GM18526 (cell line): ENCODE data around the gene PSMB1.

ENCODE experiments used
- POLR2A ChIP-seq: IDR thresholded peaks from 3 replicates; pipeline ENCODE4 v1.6.1; 2011; ENCODE audit not compliant: insufficient read length; ENCODE audit errors: extremely low read depth

Gene PSMB1

DNA sequence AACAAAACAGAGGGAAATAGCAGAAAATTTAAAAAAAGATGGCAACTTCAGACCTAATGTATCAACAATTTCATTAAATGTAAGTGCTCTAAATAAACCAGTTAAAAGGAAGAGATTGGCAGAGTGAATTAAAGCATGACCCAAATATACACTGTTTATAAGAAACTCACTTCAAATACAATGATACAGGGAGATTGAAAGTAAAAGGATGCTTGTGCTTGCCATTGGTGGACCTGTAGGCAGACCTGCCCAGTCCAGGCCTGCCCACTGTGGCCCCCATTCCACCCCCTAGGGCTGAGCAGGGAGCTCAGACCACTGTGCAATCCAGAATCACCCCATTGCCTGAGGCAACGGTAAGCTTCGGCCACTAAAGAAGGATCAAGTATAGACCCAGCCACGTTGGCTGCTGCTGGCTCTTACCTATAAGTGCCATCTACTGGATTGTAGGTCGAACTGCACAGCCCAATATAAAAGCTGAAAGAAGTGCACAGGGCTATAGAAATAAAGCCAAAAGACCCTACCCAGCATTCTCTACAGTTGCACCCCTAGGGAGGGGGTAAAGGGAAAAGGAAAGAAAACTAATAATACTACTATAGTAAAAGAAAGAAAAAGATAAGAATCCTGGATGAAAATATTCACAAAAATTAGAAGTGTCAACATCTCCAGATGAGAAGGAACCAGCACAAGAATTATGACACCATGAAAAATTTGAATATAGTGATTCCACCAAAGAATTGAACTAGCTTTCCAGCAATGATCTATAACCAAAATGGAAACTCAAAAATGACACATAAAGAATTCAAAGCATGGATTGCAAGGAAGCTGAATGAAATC is 36.1 kb downstream of the PSMB1 start:
- TF ChIP-seq POLR2A, result no peak

DNA sequence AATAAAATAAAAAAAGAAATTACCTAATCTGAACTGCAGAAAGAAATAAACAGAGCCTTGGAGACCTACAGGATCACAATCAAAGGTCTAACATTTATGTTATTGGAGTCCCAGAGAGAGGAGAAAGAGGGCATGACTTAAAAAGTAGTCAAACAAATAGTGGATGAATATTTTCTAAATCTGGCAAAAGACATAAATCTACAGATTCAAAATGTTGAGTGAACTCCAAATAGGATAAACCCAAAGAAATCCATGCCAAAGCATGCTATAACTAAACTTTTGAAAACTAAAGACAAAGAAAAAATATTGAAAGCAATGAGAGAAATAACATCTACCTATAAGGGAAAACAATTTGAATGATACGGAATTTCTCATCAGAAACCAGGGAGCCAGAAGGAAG is 38.2 kb downstream of the PSMB1 start:
- no peak for TF ChIP-seq POLR2A

DNA sequence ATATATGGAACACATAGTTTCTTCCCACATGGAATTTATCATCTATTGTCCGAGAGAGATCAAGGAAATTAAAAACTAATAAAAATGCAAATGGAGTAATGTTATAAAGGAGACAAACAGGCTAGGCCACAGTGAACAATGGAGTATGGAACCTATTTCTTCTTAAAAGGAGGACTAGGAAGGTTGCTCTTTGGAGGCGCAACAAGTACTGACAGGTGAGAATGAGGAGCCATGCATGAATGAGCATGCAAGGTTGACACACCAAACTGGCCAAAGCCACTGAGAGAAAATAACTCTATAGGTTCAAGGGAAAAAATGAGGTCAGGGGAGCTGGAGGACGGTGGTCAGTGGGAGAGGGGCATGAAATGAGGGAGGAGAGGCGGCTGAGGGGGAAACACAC is 40.9 kb downstream of the PSMB1 start:
- TF ChIP-seq POLR2A, result no peak

DNA sequence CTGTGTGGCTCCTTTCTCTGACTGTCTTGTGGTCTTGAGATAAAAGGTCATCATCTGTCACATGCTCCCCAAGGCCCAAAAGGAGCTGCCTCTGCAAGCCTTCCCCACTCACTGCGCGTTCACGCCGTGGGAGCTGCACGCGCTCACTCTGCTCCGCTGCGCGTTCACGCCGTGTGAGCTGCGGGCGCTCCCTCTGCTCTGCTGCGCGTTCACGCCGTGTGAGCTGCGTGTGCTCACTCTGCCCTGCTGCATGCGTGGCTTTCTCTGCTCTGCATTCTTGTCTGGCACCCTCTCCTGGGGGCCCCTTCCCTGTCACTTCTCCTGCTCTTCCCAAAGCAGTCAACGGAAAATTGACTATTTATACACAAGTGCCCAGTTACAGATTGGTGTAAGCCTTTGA is 42.5 kb downstream of the PSMB1 start:
- TF ChIP-seq POLR2A, result no peak

DNA sequence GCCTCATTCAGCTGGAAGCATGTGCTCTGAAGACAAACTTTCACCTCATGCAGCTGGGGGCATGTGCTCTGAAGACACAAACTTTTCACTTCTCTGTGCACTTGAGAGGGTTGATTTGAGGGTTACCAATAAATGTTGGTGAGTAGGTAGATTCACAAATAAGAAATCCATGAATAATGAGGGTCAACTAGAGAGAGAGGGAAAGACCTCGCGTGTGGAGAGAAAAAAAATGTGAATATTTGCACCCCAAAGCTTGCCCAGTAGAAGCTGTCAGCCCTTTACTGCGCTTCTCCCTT is 43.4 kb downstream of the PSMB1 start:
- TF ChIP-seq POLR2A, result no peak

DNA sequence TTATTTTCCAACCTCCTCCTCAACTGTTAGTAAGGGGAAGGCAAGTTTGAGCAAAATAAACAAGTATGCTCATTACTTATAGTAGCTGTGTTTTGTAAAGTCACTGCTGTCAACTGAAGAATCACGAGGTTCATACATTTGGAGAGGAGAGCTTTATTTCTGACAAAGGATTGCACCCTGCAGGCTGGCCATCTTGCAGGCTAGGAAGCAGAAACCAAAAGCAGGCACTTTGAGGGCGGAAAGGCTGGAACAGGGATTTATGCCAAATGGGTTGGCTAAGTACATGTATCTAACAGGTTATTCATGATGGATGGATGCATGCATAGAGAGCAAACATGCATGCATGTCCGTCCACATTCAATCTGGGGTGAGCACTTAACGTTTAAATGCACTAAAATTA is 46.7 kb downstream of the PSMB1 start:
- TF ChIP-seq POLR2A, result no peak

DNA sequence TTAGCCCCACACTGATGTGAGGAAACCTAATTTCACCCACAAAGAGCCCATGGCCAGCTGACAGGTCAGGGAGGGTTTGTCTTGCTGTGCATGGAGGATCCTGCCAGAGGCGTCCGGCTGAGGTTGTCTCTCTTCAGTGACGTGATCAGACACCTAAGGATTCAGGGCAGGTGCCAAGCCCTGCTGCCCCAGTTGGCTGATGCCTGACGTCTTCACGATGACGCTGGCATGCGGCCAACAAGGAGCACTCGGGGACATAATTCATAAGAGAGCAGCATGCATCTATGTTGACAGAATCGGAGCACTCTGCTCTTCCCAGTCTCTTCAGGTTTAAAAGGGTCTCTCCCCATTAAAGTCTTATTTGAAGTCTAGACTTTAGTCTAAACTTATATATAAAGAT is 47.8 kb downstream of the PSMB1 start:
- no peak for TF ChIP-seq POLR2A

DNA sequence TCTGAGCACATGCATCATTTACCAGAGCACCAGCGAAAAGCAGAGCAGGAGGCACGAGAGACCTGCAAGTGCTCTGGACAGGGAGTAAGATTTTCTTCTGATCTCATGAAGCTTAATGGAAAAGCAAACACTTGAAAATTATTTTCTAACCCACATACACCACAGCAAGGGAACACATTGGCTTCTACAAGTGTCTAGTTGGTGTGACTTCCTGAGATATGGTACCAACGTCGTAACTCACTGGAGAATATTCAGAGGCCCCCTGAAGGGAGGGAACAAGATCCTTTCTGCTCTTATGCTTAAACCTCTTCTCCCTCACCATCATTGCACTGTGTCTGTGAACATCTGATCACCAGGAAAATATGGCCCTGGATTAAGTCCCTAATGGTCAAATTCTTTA is 48.6 kb downstream of the PSMB1 start:
- no peak for TF ChIP-seq POLR2A

DNA sequence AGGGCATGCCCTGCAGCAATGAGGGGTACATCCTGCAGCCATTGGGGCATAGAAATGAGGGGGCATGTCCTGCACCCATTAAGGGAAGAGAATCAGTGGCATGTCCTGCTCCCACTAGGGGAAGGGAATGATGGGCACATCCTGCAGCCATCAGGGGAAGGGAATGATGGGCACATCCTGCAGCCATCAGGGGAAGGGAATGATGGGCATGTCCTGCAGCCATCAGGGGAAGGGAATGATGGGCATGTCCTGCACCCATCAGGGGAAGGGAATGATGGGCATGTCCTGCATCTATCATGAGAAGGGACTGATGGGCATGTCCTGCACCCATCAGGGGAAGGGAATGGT is 49.7 kb downstream of the PSMB1 start:
- no peak for TF ChIP-seq POLR2A

DNA sequence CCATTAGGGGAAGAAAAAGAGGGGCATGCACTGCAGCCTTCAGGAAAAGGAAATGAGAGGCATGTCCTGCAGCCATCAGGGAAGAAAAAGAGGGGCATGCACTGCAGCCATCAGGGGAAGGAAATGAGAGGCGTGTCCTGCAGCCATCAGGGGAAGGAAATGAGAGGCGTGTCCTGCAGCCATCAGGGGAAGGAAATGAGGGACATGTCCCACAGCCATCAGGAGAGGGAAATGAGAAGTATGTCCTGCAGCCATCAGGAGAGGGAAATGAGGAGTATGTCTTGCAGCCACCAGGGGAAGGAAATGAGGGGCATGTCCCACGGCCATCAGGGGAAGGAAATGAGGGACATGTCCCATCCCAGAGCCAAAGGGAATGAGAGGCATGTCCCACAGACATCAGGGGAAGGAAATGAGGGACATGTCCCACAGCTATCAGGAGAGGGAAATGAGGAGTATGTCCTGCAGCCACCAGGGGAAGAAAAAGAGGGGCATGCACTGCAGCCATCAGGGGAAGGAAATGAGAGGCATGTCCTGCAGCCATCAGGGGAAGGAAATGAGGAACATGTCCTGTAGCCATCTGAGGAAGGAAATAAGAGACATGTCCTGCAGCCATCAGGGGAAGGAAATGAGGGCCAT is 52.0 kb downstream of the PSMB1 start:
- TF ChIP-seq POLR2A, result no peak

DNA sequence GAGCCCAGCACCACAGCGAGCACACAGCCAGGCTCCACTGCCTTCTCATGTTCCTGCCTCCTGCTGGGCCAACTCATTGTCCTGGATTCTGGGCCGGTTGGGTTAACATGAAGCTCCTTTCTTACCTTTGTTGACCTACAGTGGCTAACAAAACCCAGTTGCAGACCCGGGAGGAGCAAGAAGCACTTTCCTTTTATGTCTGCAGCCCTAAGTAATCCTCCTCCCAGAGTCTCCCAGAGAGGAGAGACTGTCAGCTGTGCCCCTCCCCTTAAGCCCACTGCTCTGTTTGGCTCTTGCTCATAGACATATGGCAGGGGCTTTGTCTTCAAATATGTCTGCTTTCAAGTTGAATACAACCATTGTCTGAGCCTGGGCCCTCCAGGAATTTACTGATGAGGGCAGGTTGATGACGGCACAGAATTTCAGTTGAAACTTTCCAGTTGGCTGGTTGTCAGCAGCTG is 55.2 kb downstream of the PSMB1 start:
- no peak for TF ChIP-seq POLR2A

DNA sequence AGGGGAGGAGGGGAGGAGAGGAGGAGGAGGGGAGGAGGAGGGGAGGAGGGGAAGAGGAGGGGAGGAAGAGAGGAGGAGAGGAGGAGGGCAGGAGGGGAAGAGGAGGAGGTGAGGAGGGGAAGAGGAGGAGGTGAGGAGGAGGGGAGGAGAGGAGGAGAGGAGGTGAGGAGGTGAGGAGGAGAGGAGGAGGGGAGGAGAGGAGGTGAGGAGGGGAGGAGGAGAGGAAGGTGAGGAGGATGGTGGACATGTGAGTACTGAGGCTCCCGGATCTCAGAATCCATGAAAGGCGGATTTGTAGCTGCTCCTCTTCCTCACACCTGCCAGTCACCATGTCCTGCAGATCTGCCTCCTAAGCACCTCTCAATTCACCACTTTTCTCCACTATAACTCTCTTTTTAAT is 59.8 kb downstream of the PSMB1 start:
- TF ChIP-seq POLR2A, result no peak

DNA sequence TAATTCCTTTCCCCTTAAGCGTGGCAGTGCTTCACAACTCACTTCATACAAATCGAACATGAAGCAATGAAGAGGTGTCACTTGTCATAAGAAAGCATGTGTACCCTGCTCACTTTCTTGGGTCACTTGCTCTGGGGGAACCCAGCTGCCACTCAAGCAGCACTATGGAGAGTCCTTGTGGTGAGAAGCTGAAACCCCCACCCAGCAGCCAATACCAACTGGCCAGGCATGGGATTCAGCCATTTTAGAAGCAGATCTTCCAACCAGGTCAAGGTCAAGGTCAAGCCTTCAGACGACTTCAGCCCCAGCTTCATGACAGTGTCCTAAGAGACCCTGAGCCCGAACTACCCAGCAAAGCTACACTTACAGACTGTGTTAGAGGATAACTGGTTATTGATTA is 62.8 kb downstream of the PSMB1 start:
- no peak for TF ChIP-seq POLR2A

DNA sequence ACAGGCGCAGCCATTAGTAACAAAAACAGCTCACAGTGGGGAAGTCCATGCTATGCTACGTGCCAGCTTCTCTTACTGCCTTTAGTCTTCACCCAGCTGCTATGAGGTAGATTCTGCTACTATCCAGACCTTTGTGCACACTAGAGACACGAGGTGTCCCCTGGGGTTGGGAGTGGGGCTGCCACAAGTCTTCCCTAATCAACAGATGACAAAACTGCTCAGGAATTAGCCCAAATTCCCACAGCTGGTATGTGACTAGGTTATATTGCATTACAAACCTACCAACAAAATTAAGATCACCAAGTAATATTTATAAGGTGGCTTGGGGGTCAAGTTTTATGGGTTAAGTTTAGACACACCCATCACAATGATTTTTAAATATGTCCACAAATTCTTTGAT is 63.3 kb downstream of the PSMB1 start:
- no peak for TF ChIP-seq POLR2A

DNA sequence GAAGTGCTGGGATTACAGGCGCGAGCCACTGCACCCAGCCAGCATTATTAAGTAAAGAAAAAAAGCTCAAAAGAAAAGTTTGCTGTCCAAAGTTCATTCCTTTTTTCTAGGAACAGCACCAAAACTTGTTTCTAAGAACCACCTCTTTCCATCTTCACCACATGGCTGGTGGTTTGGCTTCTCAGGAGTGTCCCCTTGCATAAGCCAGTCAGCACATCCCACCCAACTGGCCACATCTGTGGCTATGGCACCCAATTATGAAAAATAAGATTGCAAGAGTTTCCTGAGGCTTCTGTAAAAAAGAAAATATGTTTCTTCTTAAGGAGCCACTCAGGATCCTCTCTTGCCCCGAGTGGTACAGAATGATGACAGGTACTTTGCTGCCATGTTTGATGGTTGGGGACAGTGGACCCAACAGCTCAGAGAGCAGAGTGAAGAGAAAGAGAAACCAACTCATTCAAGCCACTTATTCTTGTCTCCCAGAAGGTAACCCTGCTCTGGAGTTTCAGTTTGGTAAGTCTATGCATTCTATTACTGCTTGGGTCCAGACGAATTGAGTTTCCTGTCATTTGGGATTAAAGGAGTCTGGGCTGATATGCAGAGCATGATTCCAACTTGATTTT is 65.3 kb downstream of the PSMB1 start:
- TF ChIP-seq POLR2A, result no peak

DNA sequence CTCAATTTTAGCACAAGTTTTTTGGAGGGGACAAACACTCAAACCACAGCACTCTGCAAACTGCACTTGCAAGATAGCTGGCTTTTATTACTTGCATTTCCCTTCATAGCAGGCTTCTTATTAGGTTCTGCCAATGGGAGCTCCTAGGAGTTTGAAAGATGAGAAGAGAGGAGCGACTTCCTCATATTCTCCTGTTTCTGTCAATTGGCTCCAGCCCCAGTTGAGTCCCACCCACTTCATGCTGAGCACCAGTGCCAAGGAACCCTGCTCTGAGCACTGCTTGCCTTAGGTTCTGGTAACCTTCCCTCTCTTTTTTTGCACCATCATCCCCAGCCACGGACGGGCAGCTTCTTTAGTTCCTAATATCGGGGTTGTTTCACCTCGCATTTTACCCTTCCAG is 67.9 kb downstream of the PSMB1 start:
- no peak for TF ChIP-seq POLR2A
